Right kidney (tissue), 9 donors: ENCODE measurements around the gene OTUB1.
A peak's percentile ranks its signal among the peaks of the same experiment; 100 is the strongest.
"Not testable (repeated sequence)": the region's sequence is repeated elsewhere in the genome, so short reads cannot be mapped to it uniquely, and the experiment has no call there.

Experiments
- DNase-seq: peaks from one replicate; pipeline ENCODE4 v3.0.0-alpha.2; 2016
- long read RNA-seq, 8 donors: transcript quantifications; one replicate each; lab custom pipeline, GENCODE V29; 2026

OTUB1 gene, protein sequence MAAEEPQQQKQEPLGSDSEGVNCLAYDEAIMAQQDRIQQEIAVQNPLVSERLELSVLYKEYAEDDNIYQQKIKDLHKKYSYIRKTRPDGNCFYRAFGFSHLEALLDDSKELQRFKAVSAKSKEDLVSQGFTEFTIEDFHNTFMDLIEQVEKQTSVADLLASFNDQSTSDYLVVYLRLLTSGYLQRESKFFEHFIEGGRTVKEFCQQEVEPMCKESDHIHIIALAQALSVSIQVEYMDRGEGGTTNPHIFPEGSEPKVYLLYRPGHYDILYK
- long read RNA-seq, donor 1, transcript OTUB1-201 (6 exons, 2,493 nt), result minor isoform, 15 of 104 reads
- long read RNA-seq, donor 1, transcript OTUB1-209 (7 exons, 1,729 nt), result major isoform, 81 of 104 reads
- long read RNA-seq, donor 1, partial matches to known transcripts, result 7 of 104 reads
- long read RNA-seq, donor 1, other reads (novel, unspliced or antisense), result 0 of 104 reads
- long read RNA-seq, donor 2, transcript OTUB1-209 (7 exons, 1,729 nt), result major isoform, 50 of 54 reads
- long read RNA-seq, donor 2, partial matches to known transcripts, result 0 of 54 reads
- long read RNA-seq, donor 2, other reads (novel, unspliced or antisense), result 0 of 54 reads
- long read RNA-seq, donor 3, transcript OTUB1-201 (6 exons, 2,493 nt), result minor isoform, 8 of 52 reads
- long read RNA-seq, donor 3, transcript OTUB1-209 (7 exons, 1,729 nt), result major isoform, 37 of 52 reads
- long read RNA-seq, donor 3, partial matches to known transcripts, result 6 of 52 reads
- long read RNA-seq, donor 3, other reads (novel, unspliced or antisense), result 0 of 52 reads
- long read RNA-seq, donor 4, transcript OTUB1-201 (6 exons, 2,493 nt), result minor isoform, 12 of 80 reads
- long read RNA-seq, donor 4, transcript OTUB1-209 (7 exons, 1,729 nt), result major isoform, 67 of 80 reads
- long read RNA-seq, donor 4, partial matches to known transcripts, result 0 of 80 reads
- long read RNA-seq, donor 4, other reads (novel, unspliced or antisense), result 0 of 80 reads
- long read RNA-seq, donor 5, transcript OTUB1-209 (7 exons, 1,729 nt), result major isoform, 72 of 102 reads
- long read RNA-seq, donor 5, transcript OTUB1-201 (6 exons, 2,493 nt), result minor isoform, 14 of 102 reads
- long read RNA-seq, donor 5, partial matches to known transcripts, result 0 of 102 reads
- long read RNA-seq, donor 5, other reads (novel, unspliced or antisense), result 13 of 102 reads
- long read RNA-seq, donor 6, transcript OTUB1-209 (7 exons, 1,729 nt), result major isoform, 65 of 72 reads
- long read RNA-seq, donor 6, transcript OTUB1-201 (6 exons, 2,493 nt), result minor isoform, 6 of 72 reads
- long read RNA-seq, donor 6, partial matches to known transcripts, result 0 of 72 reads
- long read RNA-seq, donor 6, other reads (novel, unspliced or antisense), result 0 of 72 reads
- long read RNA-seq, donor 7, transcript OTUB1-209 (7 exons, 1,729 nt), result major isoform, 106 of 129 reads
- long read RNA-seq, donor 7, transcript OTUB1-201 (6 exons, 2,493 nt), result minor isoform, 17 of 129 reads
- long read RNA-seq, donor 7, partial matches to known transcripts, result 6 of 129 reads
- long read RNA-seq, donor 7, other reads (novel, unspliced or antisense), result 0 of 129 reads
- long read RNA-seq, donor 8, transcript OTUB1-201 (6 exons, 2,493 nt), result minor isoform, 15 of 81 reads
- long read RNA-seq, donor 8, transcript OTUB1-209 (7 exons, 1,729 nt), result major isoform, 65 of 81 reads
- long read RNA-seq, donor 8, partial matches to known transcripts, result 0 of 81 reads
- long read RNA-seq, donor 8, other reads (novel, unspliced or antisense), result 0 of 81 reads

DNA sequence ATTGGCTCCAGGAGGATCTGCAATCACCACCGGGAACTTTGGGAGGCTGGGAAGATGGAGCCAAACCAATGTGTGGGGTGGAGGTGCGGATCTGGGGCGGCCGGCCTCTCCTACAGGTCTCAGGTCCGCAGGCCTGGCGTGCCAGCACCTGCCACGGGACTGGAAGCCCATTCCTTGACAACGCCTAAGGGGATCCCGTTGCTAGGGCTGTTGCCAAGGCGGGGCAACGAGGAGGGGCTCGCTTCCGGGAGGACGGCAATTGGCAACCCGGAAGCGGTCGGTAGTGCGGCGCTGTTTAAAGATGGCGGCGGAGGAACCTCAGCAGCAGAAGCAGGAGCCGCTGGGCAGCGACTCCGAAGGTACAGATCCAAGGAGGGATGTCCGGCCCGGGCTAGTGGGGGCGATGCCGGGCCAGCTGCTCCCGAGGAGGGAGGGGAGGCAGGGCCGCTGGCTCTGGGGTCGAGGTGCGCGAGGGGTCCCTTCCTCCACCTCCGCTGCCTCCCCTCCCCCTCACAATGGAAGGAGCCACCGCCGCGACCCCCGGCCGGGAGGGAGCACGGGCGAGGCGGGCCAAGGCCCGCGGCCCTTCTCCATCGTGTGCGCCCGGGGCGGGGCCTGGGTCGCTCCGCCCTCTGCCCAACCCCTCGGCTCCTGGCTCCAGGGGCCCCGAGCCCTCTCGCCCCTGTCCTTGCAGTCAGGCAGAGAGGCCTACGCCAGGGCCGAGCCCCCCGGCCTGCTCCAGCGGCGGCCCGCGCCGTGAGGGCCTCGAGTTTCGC, at the start of gene OTUB1:
TSS of gene OTUB1 (plus strand) at position 283 of the 776 bp plus-strand sequence. CDS start at position 302, 19 bp downstream.
- peak; percentile 93 for DNase-seq

DNA sequence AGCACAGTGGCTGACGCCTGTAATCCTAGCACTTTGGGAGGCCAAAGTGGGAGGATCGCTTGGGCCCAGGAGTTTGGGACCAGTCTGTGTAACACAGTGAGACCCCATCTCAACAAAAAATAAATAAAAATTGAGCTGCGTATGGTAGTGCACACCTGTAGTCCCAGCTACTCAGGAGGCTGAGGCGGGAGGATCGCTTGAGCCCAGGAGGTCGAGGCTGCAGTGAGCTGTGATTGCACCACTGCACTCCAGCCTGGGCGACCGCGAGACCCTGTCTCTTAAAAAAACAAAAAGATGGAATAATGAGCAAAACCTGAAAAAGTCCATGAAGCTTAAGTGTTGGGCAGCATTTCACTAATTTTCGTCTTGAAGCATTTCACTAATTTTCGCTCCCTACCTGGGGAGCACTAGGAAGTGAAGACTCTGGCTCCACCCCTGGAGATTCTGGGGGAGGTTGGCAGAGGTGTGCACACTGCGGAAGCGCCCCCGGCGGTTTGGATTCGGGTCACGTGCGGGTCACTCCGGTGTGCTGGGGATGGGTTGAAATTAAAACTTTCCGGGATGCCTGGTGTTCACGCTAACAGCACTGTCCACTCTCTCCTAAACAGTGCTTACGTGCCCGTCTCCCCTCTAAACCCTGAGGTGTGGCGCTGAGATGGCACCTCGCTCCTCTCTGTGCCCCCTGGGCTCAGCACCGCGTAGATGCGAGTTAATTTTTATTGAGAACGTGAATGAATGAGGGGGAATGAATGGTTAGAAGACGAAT, 48.3 kb upstream of the OTUB1 start:
- DNase-seq, result no peak

DNA sequence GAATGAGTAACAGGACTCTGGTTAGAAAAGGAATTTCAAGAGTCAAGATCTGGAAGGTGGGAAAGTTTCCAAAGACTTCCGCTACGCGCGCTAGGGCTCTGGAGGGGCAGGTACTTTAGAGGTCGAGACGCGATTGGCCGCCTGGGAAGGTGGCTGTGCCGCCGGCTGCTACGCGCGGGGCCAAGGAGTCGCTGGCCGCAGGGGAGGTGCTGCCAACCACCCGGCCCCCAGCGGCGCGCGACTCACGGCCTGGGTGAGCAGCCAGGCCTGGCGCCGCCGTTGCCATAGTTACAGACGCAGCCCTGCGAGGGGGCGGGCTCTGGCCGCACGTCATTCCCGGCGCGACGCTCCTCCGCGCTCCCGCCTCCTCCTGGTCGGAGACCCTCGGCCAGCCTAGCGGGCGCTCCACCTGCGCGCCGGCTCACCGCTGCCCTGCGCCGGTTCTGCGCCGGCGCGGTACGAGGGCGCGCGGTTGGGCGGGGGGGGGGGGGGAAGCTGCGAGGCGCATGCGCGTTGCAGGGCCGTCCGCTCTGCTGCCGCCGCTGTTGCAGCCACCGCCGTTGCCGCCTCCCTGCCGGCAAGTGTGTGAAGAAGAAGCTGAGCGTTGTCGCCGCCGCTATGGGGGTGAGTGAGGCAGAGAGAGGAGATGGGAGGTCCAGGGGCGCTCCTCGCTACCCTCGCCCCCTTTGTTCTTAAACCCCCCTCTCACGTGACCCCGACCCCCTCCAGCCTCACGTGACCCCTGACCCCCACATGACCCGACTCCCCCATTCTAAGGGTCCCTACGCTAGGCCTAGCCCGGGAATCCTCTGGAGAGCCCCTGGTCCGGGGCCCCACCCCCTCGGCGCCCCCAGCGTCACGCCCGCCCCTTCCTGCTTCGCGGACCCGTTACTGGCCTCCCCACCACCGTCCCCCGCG, 47.5 kb upstream of the OTUB1 start, which contains the start of gene NAA40:
TSS of gene NAA40 (plus strand) at position 524 of the 918 bp plus-strand sequence. CDS start at position 619, 95 bp downstream.
- DNase-seq, result peak; percentile 98

DNA sequence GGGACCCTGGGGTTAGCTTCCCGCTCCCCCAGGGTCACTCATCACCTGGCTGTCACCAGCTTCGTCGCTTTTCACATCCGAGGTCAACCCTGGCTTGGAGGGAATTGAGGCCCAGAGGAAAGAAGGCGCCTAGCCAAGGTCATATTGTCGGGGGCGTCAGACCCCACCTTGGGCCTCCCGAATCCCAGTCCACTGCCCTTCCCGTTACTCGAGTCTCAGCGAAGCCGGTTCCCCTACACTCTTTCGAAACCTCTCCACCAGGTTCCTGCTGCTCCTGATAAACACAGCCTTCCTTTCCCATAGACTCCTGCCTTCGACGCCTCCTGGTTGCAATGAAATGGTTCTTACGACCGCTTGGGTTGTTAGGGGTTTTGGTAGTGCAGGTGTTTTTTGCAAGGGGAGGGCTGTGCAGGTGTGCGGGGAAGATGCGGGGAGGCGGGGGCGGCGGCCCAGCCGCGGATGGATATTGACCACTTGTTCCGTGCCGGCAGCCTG, 46.8 kb upstream of the OTUB1 start:
- peak; percentile 47 for DNase-seq

DNA sequence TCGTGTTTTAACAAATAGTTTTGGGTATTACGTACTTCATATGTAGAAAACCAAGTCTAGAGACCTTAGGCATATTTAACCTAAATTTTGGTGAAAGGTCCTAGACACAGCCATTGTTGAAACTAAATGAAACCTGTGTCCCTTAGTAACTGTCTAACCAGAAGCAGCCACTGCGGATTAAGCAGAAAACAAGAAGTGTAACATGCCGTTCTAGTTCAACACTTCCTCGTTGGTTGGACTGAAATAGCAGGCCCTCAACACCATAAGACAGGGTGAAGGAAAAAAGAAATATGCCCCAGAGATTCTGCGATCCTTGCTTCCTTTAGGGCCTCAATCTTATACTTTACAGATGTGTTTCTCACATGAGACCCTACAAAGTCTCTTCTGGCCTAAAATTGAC, 45.5 kb upstream of the OTUB1 start:
- DNase-seq, result no peak

DNA sequence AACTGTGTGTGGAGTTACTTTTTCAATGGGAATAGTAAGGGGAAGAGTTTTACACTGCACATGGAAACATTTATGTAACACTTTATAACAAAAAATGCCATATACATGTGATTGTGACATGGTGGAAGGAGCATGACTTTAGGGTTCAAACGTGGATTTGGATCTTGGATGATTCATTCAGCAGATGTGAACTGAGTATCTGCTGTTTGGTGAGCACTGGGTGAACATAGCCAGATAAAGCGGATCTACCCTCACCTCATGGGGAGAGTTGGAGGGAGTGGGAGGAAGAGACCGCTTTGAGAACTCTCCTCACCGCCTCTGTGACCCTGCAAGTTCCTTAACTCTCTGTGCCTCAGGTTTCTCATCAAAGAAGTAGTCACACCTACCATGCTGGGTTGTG, 44.3 kb upstream of the OTUB1 start:
- DNase-seq, result no peak

DNA sequence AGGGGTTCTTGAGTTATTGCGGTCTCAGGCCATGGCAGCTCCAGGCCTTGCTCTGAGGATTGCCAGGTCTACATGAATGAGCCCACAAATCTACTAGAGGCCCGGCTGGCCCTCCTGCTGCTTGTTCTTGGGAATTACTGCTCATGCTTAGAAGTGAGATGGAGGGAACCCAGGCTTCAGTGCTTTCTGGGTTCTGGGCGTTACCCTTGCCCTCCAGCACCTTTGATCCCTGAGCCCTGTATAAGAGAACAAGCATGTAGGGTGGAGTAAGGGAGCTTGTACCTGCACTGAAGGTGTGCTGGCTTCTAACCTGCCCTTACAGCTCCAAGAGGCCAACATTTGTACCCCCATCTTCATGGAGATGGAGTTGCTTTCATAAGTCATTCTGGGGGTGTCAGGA, 43.4 kb upstream of the OTUB1 start:
- DNase-seq, result no peak

DNA sequence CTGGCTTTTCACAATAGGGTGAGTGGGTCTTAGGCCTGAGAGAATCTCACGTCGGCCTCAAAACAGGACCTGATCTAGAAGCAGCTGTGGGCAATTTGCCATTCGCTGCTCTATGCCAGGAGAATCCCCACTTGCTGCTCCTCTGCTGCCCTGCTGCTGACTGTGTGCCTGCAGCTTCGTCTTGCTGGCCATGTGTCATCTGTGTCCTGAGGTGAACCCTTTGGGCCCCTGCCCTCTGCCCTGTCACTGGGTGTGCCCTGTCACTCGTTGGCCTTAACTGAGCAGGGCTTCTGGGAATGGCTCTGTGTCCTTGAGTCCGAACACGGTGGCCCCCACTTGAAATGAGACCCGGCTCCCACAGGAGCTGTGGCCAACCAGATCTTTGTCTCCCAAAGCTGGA, 41.3 kb upstream of the OTUB1 start:
- DNase-seq, result no peak

DNA sequence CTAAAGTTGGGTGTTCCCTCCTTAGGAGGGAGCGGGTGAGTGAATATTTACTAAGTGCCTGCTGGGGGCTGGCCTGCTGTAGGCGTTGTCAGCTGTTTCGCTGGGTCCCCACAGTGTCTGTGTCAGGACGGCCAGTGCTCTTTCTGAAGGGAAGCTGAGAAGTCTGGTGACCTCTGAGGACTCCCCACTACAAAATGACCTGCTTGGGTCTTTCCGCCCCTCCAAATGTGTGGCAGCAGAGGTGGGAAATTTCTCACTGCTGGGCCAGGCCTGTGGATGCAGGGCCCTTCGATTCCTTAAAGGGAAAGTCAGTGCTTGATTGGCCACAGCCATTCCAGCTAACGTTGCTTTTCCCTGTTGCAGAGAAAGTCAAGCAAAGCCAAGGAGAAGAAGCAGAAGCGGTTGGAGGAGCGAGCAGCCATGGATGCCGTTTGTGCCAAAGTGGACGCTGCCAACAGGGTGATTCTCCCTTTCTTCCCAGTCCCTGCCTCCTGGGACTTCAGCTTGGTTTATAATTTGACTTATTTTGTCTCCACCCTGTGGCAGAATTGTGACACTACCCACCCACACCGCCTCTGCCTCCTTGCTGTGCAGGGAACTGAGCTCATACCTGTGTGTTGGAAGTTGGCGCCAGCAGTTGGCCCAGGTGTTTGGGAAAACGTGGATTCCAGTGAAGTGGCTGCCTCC, 40.6 kb upstream of the OTUB1 start:
- peak; percentile 66 for DNase-seq

DNA sequence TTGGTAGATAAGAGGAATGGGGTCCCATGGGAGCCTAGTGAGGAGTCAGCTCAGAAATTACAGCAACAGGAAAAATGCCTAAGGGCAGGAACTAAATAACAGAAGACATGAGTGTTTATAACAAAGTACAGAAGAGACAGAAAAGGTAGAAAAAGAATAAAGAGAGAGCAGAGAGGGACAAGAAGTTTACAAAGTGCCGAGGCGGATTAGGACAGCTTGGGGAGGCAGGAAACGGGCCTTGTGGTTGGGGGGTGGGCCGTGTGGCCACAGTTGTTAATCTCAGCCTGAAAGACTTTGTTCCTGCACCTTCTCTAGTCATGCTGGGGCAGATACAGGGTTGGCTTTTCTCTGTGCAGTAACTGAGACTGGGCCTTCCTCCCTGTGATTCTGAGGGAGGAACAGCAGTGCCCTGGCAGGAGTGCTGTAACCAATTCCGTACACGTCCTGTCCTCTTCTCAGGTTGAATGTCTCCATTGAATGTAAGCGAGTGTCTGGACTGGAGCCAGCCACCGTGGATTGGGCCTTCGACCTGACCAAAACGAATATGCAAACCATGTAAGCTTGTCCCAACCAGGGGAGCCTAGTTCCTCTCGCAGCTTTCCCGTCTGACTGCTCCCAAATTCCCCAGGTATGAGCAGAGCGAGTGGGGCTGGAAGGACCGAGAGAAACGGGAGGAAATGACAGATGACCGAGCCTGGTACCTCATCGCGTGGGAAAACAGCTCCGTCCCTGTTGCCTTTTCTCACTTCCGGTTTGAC, 34.3 kb upstream of the OTUB1 start:
- DNase-seq, result no peak

DNA sequence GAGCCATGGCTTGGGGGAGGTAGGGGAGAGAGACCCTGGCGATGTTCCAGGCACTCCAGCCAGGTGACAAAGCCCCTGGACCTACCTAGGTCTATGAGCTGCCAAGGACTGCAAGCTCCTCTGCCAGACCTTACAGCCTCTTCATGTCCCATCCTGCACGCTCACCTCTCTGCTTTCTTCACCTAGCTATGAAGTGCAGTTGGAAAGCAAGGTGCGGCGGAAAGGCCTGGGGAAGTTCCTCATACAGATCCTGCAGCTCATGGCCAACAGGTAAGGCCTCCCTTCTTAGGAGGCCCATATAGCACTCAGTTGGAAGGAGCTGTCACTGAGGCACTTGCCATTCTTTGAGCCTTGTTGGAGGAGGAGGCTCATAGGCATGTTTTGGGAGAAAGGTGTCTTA, 33.7 kb upstream of the OTUB1 start:
- no peak for DNase-seq

DNA sequence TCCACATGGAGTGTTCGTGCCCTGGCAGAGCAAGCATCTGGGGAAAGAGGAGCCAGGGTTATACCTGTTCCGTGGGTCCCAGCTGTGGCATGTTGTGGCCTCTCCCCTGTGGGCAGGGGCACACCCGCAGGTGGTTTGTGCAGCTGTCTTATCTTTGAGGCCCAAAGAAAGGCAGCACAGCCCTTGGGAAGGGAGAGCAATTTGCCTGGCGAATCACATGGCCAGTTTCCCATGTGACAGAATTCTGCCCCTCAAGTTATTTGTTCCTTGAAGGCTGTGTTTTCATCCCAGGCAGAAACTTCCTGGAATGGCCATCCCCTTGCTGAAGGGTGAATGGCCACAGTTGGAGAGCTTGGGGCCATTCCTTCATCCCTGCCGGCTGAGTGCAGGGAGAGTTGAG, 28.2 kb upstream of the OTUB1 start:
- no peak for DNase-seq

DNA sequence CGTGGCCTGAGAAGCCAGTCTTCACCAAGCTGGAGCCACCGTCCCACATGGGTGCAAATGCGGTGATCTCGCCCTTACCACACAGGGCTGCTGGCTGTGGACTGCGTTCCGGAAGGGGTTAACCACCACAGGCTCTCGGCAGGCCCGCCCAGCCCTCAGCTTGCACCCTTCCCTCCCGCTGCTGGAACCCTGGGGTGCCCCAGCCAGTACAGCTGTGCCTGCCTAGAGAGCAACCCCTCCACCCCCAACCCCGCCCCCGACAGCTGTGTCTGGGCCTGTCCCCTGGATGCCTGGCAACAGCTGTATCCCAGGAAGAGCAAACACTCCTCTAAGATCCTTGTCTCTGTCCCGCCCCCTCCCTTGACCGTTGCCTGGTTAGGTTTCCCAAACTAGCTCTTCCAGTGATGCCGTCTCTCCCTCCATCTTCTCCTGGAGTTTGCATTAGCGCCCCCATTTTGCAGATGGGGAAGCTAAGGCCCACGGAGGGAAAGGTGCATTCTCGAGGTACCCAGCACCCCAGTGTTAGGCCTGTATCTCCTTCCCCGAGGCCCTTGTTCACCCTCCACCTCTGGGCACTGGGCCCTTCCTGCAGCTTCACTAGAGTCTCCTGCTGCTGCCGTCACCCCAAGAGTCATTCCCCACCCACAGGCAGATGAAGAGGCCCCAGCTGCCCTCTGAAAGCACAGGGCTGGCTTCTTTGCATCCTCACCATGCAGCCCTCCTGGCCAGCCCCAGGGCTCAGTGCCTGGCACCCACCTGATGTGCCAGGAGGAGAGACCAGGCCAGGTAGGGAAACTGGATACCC, 24.4 kb upstream of the OTUB1 start:
- no peak for DNase-seq

DNA sequence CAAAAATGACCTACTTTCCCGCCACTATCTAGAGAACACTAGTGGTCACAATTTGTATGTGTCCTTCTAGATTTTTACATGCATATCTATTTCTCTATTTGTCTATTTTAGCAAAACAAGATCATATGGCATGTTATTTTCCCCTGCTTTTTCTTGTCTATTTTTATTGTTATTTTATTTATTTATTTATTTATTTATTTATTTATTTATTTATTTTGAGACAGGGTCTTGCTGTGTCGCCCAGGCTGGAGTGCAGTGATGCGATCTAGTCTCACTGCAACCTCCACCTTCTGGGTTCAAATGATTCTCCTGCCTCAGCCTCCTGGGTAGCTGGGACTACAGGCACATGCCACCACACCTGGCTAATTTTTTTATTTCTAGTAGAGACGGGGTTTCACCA, 22.3 kb upstream of the OTUB1 start:
- not testable (repeated sequence) for DNase-seq

DNA sequence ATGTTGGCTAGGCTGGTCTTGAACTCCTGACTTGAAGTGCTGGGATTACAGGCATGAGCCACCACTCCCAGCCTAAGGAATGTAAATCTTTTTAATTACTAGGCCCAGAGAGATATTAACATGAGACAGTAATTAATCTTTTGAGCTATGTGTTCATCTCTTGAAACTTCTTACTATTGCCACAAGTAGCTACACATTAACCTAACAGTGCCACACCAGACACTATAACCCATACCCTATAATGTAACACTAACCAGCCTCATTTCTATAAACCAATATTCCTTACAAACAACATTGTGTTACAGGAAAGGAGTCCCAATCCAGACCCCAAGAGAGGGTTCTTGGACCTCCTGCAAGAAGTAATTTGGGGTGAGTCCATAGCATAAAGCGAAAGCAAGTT, 19.8 kb upstream of the OTUB1 start:
- no peak for DNase-seq

DNA sequence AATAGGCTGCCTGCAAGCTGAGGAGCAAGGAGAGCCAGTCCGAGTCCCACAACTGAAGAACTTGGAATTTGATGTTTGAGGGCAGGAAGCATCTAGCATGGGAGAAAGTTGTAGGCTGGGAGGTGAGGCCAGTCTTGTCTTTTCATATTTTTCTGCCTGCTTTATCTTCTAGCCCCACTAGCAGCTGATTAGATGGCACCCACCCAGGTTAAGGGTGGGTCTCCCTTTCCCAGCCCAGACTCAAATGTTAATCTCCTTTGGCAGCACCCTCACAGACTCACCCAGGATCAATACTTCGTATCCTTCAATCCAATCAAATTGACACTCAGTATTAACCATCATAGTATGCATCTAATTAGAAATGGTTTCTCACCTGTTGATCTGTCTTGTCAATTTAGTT, 16.8 kb upstream of the OTUB1 start:
- DNase-seq, result no peak
